GM12878 (cell line): ENCODE results near the gene HIVEP2. TPM values are rescaled to one million over a fixed set of nuclear protein-coding genes. Genes with fewer than 3 reads are reported as not detected.

Experiments used
- ATAC-seq: fragments of 200-7000 bp; cut with Tn5 transposase; 3 replicates; pipeline ENCODE4 v1.9.1; 2020; ENCODE audit warnings: mild to moderate bottlenecking, moderate library complexity
- BruUV-seq: library from RNA; stranded (reverse); fragments of 400-500 nt; replicated peaks from 2 replicates; lab custom pipeline; 2021; lab: Mats Ljungman, UMichigan
- CTCF ChIA-PET: fragments of 300-600 bp; sonication (Branson Sonifier 250); formaldehyde crosslinking; extraction: SDS; loops from one replicate; lab custom pipeline; 2021; ENCODE audit warnings: inconsistent platforms; lab: Yijun Ruan, JAX
- POLR2A ChIA-PET: fragments of 350-600 bp; formaldehyde crosslinking; extraction: SDS; loops from one replicate; lab custom pipeline; 2021; ENCODE audit warnings: inconsistent platforms; lab: Charles Lee
- RAD21 ChIA-PET: fragments of 300-600 bp; sonication (Branson Sonifier 250); formaldehyde crosslinking; loops from one replicate; lab custom pipeline; 2023; ENCODE audit warnings: antibody characterized with exemption; ENCODE audit not compliant: unreplicated experiment; lab: Charles Lee
- SMC1A ChIA-PET: fragments of 300-600 bp; sonication (Branson Sonifier 250); formaldehyde crosslinking; loops from one replicate; lab custom pipeline; 2023; ENCODE audit not compliant: unreplicated experiment, uncharacterized antibody; lab: Charles Lee
- DNase-seq: peaks from one replicate; pipeline ENCODE4 v3.0.0-alpha.2; 2011; ENCODE audit warnings: low read depth, low spot score
- FAIRE-seq: peaks from 3 replicates; lab custom pipeline; 2011; peaks lifted over from hg19 to GRCh38; lab: Jason Lieb, UNC
- H2AFZ ChIP-seq: 2 replicates; pipeline ENCODE4 v1.6.0; 2011; ENCODE audit warnings: low read depth, low read length, control low read depth; ENCODE audit not compliant: control insufficient read depth
- H3K27ac ChIP-seq: 2 replicates; pipeline ENCODE4 v1.5.1; 2011; ENCODE audit warnings: control low read depth; ENCODE audit not compliant: control insufficient read depth, insufficient read depth
- H3K27me3 ChIP-seq, 2 experiments: replicated peaks in 1 of 2; 2 replicates each; pipeline versions ENCODE4 v1.6.0 to v1.6.1; 2011; ENCODE audit warnings: low read length in 1 of 2; ENCODE audit not compliant: control insufficient read depth in 2 of 2, insufficient read depth in 2 of 2
- H3K36me3 ChIP-seq, 2 experiments: 2 replicates each; pipeline ENCODE4 v1.5.1; 2011; ENCODE audit warnings: low read length in 1 of 2; ENCODE audit not compliant: control insufficient read depth in 2 of 2, insufficient read depth in 2 of 2
- H3K4me1 ChIP-seq: 2 replicates; pipeline ENCODE4 v1.6.1; 2011; ENCODE audit warnings: mild to moderate bottlenecking, low read length, moderate library complexity, mixed read lengths; ENCODE audit not compliant: control insufficient read depth, insufficient read depth
- H3K4me2 ChIP-seq: 2 replicates; pipeline ENCODE4 v1.6.0; 2011; ENCODE audit warnings: control low read depth; ENCODE audit not compliant: control insufficient read depth, insufficient read depth
- H3K4me3 ChIP-seq: fragments of 200-600 bp; sonication (generic); 2 replicates; pipeline ENCODE4 v1.5.1; 2016
- H3K79me2 ChIP-seq: 2 replicates; pipeline ENCODE4 v1.6.0; 2011; ENCODE audit warnings: low read length; ENCODE audit not compliant: control insufficient read depth, insufficient read depth
- H3K9ac ChIP-seq: 2 replicates; pipeline ENCODE4 v1.8.0; 2011; ENCODE audit warnings: low read length, control low read depth, mixed read lengths; ENCODE audit not compliant: control insufficient read depth, insufficient read depth
- H3K9me3 ChIP-seq: replicated peaks from 3 replicates; pipeline ENCODE4 v1.5.1; 2011; ENCODE audit warnings: mild to moderate bottlenecking, low read length; ENCODE audit not compliant: control insufficient read depth, insufficient read depth
- H4K20me1 ChIP-seq: 2 replicates; pipeline ENCODE4 v1.6.0; 2011; ENCODE audit not compliant: control insufficient read depth, insufficient read depth
- BMI1 ChIP-seq: fragments of 450-650 bp; IDR thresholded peaks from 2 replicates; pipeline ENCODE4 v1.6.1; 2016; ENCODE audit warnings: mild to moderate bottlenecking, moderate library complexity, borderline replicate concordance
- DPF2 ChIP-seq: fragments of 450-650 bp; IDR thresholded peaks from 2 replicates; pipeline ENCODE4 v1.6.1; 2017; ENCODE audit warnings: mild to moderate bottlenecking
- GABPA ChIP-seq: IDR thresholded peaks from 2 replicates; pipeline ENCODE4 v1.6.1; 2014; ENCODE audit warnings: antibody characterized with exemption, low read depth, mild to moderate bottlenecking, inconsistent platforms
- HDAC6 ChIP-seq: fragments of 200-600 bp; sonication (generic); IDR thresholded peaks from one replicate; pipeline ENCODE4 v1.8.0; 2017; ENCODE audit warnings: antibody characterized with exemption; ENCODE audit not compliant: unreplicated experiment
- IKZF2 ChIP-seq, 2 experiments: fragments of 450-650 bp; IDR thresholded peaks; 2 replicates each; pipeline ENCODE4 v1.6.1; 2017; ENCODE audit warnings: mild to moderate bottlenecking in 2 of 2, moderate library complexity in 2 of 2
- MEF2B ChIP-seq: fragments of 450-650 bp; IDR thresholded peaks from 2 replicates; pipeline ENCODE4 v1.6.1; 2018; ENCODE audit warnings: mild to moderate bottlenecking, moderate library complexity; ENCODE audit not compliant: partially characterized antibody, poor library complexity, severe bottlenecking
- POU2F2 ChIP-seq: IDR thresholded peaks from 3 replicates; pipeline ENCODE4 v1.6.1; 2011; ENCODE audit warnings: low read depth, mild to moderate bottlenecking, low read length, borderline replicate concordance
- RAD21 ChIP-seq: IDR thresholded peaks from 2 replicates; pipeline ENCODE4 v1.6.1; 2011; ENCODE audit warnings: mild to moderate bottlenecking, low read depth, low read length, moderate library complexity; ENCODE audit not compliant: insufficient read depth
- RUNX3 ChIP-seq: IDR thresholded peaks from 2 replicates; pipeline ENCODE4 v1.6.1; 2012; ENCODE audit warnings: low read length, inconsistent platforms
- WGBS: methylation state at CpG from one replicate; pipeline ENCODE4 v1.1.6; 2016; ENCODE audit warnings: low lambda C conversion rate; ENCODE audit not compliant: insufficient replicate concordance, insufficient coverage; ENCODE audit errors: missing lambda C conversion rate; 5-methylcytosine and 5-hydroxymethylcytosine counted together
- in situ Hi-C: fragments of 300-500 bp; cut with MboI; formaldehyde crosslinking; loops from 9 replicates; pipeline ENCODE4 v1.14.3; 2018; ENCODE audit warnings: mixed read lengths
- intact Hi-C: fragments of 100-400 bp; cut with micrococcal nuclease; formaldehyde crosslinking; loops from one replicate; pipeline ENCODE4 v1.14.2; 2022; ENCODE audit not compliant: unreplicated experiment
- polyA plus RNA-seq, 11 experiments: library from polyadenylated mRNA; depleted of rRNA in 4 of 11; unstranded in 6 of 11; stranded (reverse) in 5 of 11; fragments of >200 nt; fragmentation: Nextera tagmentation in 4 of 11; fragmentation: Illumina TruSeq in 1 of 11; extraction: Ambion mirVana in 4 of 11; extraction: Trizol in 1 of 11; gene quantifications; 1 replicate in 1 of 11; 2 replicates in 10 of 11; pipeline versions ENCODE4 v1.2.1 to v1.2.3, GENCODE V29; 2011 to 2016; ENCODE audit warnings: inconsistent platforms in 2 of 11, missing spikeins in 2 of 11, low read depth in 1 of 11
- total RNA-seq, 4 experiments: library from RNA; depleted of rRNA in 3 of 4; stranded (reverse); fragments of >200 nt in 3 of 4; fragmentation: Illumina TruSeq in 1 of 4; extraction: Trizol in 1 of 4; gene quantifications; 2 replicates each; pipeline versions ENCODE4 v1.2.1 to v1.2.3, GENCODE V29; 2013 to 2021
- TF ChIP-seq, protein P1 (sequence below): fragments of 450-650 bp; formaldehyde crosslinking; IDR thresholded peaks from 2 replicates; pipeline ENCODE4 v1.4.0; 2022; ENCODE audit warnings: mild to moderate bottlenecking, moderate library complexity
- TF ChIP-seq, protein P2 (sequence below): IDR thresholded peaks from 2 replicates; pipeline ENCODE4 v1.6.1; 2012; ENCODE audit warnings: mild to moderate bottlenecking, low read depth, low read length
- TF ChIP-seq, protein P3 (sequence below): fragments of 450-650 bp; IDR thresholded peaks from 2 replicates; pipeline ENCODE4 v1.6.1; 2016; ENCODE audit warnings: mild to moderate bottlenecking, moderate library complexity, borderline replicate concordance

The HIVEP2 gene
- total and polyA plus RNA-seq, 10 of the 15 experiments (the other 5 are each of a cell fraction or from before 2014, with no cell fraction given), result 1.2 to 15.7 (median 10.2) TPM

GRCh38 chr6:142934599-142934998, 10.4 kb downstream of the HIVEP2 start:
- Histone ChIP-seq H3K36me3 (no peaks in the 10 kb centered on the region), H3K27me3 (no peaks in the 10 kb centered on the region), H3K4me1 (peaks cover 32% of the 10 kb centered on the region), H3K4me3 (peak overlapping the region; percentile 5; the same call in 1 of the 2 replicates), H3K9me3 (peaks cover 3% of the 10 kb centered on the region), H4K20me1 (no peaks in the 10 kb centered on the region), H3K9ac (peak overlapping the region; percentile 1; the same call in 1 of the 2 replicates), H3K79me2 (peaks cover 98% of the 10 kb centered on the region), H3K4me2 (peak overlapping the region; percentile 88), H2AFZ (no peak overlapping the region), H3K27ac (peak overlapping the region; percentile 59)
- DNase-seq (no peak), FAIRE-seq (peak; percentile 68), ATAC-seq (peak; percentile 20)
- CTCF ChIA-PET, result interaction anchor here (0.6 to 3.2 kb wide), 3 partner anchors 7 to 29 kb away, joined by 3 to 15 read pairs (median 3); no protein-coding TSS in a partner anchor
- intact Hi-C loops (loop anchor here (5.0 kb wide), 1 partner anchor 242 kb away; no protein-coding TSS in a partner anchor), in situ Hi-C loops (no loop called here)
- BruUV-seq, result no TSS peak
- POLR2A ChIA-PET, result interaction anchor here (1.0 to 2.3 kb wide), 7 partner anchors 8 to 32 kb away, joined by 3 to 9 read pairs (median 4); no protein-coding TSS in a partner anchor
- SMC1A ChIA-PET, result interaction anchor here (0.8 to 11.3 kb wide), 15 partner anchors 8 to 154 kb away, joined by 3 to 75 read pairs (median 5); no protein-coding TSS in a partner anchor
- RAD21 ChIA-PET, result interaction anchor here (0.5 to 2.1 kb wide), 12 partner anchors 11 to 241 kb away, joined by 3 to 9 read pairs (median 4); no protein-coding TSS in a partner anchor
- WGBS, result 43% methylated on average over 3 of the region's 3 CpGs
- TF ChIP-seq BMI1, result no peak
- TF ChIP-seq, protein P1, sequence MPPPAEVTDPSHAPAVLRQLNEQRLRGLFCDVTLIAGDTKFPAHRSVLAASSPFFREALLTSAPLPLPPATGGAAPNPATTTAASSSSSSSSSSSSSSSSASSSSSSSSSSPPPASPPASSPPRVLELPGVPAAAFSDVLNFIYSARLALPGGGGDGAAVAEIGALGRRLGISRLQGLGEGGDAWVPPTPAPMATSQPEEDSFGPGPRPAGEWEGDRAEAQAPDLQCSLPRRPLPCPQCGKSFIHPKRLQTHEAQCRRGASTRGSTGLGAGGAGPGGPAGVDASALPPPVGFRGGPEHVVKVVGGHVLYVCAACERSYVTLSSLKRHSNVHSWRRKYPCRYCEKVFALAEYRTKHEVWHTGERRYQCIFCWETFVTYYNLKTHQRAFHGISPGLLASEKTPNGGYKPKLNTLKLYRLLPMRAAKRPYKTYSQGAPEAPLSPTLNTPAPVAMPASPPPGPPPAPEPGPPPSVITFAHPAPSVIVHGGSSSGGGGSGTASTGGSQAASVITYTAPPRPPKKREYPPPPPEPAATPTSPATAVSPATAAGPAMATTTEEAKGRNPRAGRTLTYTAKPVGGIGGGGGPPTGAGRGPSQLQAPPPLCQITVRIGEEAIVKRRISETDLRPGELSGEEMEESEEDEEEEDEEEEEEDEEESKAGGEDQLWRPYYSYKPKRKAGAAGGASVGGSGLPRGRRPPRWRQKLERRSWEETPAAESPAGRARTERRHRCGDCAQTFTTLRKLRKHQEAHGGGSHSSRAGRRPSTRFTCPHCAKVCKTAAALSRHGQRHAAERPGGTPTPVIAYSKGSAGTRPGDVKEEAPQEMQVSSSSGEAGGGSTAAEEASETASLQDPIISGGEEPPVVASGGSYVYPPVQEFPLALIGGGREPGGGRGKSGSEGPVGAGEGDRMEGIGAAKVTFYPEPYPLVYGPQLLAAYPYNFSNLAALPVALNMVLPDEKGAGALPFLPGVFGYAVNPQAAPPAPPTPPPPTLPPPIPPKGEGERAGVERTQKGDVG (CRISPR knock-in tag), result no peak
- no peak for TF ChIP-seq HDAC6
- TF ChIP-seq MEF2B, result peak; percentile 46
- peak; percentile 64; the same call in 2 of the 3 replicates for TF ChIP-seq POU2F2
- 0 out of 2 replicates have a peak, but pooled peaks have one; percentile 15 for TF ChIP-seq DPF2
- 0 out of 2 replicates have a peak, but pooled peaks have one; percentile 1 for TF ChIP-seq RAD21
- TF ChIP-seq, protein P2, sequence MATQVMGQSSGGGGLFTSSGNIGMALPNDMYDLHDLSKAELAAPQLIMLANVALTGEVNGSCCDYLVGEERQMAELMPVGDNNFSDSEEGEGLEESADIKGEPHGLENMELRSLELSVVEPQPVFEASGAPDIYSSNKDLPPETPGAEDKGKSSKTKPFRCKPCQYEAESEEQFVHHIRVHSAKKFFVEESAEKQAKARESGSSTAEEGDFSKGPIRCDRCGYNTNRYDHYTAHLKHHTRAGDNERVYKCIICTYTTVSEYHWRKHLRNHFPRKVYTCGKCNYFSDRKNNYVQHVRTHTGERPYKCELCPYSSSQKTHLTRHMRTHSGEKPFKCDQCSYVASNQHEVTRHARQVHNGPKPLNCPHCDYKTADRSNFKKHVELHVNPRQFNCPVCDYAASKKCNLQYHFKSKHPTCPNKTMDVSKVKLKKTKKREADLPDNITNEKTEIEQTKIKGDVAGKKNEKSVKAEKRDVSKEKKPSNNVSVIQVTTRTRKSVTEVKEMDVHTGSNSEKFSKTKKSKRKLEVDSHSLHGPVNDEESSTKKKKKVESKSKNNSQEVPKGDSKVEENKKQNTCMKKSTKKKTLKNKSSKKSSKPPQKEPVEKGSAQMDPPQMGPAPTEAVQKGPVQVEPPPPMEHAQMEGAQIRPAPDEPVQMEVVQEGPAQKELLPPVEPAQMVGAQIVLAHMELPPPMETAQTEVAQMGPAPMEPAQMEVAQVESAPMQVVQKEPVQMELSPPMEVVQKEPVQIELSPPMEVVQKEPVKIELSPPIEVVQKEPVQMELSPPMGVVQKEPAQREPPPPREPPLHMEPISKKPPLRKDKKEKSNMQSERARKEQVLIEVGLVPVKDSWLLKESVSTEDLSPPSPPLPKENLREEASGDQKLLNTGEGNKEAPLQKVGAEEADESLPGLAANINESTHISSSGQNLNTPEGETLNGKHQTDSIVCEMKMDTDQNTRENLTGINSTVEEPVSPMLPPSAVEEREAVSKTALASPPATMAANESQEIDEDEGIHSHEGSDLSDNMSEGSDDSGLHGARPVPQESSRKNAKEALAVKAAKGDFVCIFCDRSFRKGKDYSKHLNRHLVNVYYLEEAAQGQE, result no peak
- TF ChIP-seq, protein P3, sequence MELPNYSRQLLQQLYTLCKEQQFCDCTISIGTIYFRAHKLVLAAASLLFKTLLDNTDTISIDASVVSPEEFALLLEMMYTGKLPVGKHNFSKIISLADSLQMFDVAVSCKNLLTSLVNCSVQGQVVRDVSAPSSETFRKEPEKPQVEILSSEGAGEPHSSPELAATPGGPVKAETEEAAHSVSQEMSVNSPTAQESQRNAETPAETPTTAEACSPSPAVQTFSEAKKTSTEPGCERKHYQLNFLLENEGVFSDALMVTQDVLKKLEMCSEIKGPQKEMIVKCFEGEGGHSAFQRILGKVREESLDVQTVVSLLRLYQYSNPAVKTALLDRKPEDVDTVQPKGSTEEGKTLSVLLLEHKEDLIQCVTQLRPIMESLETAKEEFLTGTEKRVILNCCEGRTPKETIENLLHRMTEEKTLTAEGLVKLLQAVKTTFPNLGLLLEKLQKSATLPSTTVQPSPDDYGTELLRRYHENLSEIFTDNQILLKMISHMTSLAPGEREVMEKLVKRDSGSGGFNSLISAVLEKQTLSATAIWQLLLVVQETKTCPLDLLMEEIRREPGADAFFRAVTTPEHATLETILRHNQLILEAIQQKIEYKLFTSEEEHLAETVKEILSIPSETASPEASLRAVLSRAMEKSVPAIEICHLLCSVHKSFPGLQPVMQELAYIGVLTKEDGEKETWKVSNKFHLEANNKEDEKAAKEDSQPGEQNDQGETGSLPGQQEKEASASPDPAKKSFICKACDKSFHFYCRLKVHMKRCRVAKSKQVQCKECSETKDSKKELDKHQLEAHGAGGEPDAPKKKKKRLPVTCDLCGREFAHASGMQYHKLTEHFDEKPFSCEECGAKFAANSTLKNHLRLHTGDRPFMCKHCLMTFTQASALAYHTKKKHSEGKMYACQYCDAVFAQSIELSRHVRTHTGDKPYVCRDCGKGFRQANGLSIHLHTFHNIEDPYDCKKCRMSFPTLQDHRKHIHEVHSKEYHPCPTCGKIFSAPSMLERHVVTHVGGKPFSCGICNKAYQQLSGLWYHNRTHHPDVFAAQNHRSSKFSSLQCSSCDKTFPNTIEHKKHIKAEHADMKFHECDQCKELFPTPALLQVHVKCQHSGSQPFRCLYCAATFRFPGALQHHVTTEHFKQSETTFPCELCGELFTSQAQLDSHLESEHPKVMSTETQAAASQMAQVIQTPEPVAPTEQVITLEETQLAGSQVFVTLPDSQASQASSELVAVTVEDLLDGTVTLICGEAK, result no peak
- 0 out of 2 replicates have a peak, but pooled peaks have one; percentile 21 for TF ChIP-seq RUNX3
- no peak for TF ChIP-seq GABPA
- TF ChIP-seq IKZF2 (IDR thresholded peaks at IDR 0.05), result peak in 1 of 2 experiments; percentile 45; a peak in 1 of 4 replicates
